Neural crest cell (in vitro differentiated cells): ENCODE data around the gene HOXA3. TPM values are rescaled to one million over a fixed set of nuclear protein-coding genes. Genes with fewer than 3 reads are reported as not detected.

Source experiments
- DNase-seq: peaks from one replicate; pipeline ENCODE4 v3.0.0; 2021; ENCODE audit warnings: low read depth, mixed read lengths, low spot score
- H3K27ac Mint-ChIP-seq: one replicate; pipeline ENCODE4 v1.8.0; 2021; ENCODE audit warnings: mild to moderate bottlenecking, mixed read lengths; ENCODE audit not compliant: unreplicated experiment
- H3K27me3 Mint-ChIP-seq: 2 replicates; pipeline ENCODE4 v1.8.0; 2021; ENCODE audit warnings: low read depth, mild to moderate bottlenecking, mixed read lengths
- H3K36me3 Mint-ChIP-seq: 2 replicates; pipeline ENCODE4 v1.8.0; 2021; ENCODE audit warnings: low read depth, mild to moderate bottlenecking, mixed read lengths
- H3K4me1 Mint-ChIP-seq: 2 replicates; pipeline ENCODE4 v1.8.0; 2021; ENCODE audit warnings: mixed read lengths
- H3K4me3 Mint-ChIP-seq: one replicate; pipeline ENCODE4 v1.8.0; 2021; ENCODE audit warnings: mild to moderate bottlenecking, mixed read lengths
- H3K9me3 Mint-ChIP-seq: 2 replicates; pipeline ENCODE4 v1.8.0; 2021; ENCODE audit warnings: mixed read lengths
- total RNA-seq: library from RNA; stranded (reverse); gene quantifications from 2 replicates; pipeline ENCODE4 v1.2.1, GENCODE V29; 2021
- TF ChIP-seq, protein P1 (sequence below): fragments of 200-600 bp; sonication (generic); conservative IDR thresholded peaks from 2 replicates; pipeline ENCODE4 v1.5.0; 2021; ENCODE audit warnings: antibody characterized with exemption, mild to moderate bottlenecking

HOXA3 gene
- total RNA-seq, 1 donor from 2014 or later, result 10.6 TPM

DNA sequence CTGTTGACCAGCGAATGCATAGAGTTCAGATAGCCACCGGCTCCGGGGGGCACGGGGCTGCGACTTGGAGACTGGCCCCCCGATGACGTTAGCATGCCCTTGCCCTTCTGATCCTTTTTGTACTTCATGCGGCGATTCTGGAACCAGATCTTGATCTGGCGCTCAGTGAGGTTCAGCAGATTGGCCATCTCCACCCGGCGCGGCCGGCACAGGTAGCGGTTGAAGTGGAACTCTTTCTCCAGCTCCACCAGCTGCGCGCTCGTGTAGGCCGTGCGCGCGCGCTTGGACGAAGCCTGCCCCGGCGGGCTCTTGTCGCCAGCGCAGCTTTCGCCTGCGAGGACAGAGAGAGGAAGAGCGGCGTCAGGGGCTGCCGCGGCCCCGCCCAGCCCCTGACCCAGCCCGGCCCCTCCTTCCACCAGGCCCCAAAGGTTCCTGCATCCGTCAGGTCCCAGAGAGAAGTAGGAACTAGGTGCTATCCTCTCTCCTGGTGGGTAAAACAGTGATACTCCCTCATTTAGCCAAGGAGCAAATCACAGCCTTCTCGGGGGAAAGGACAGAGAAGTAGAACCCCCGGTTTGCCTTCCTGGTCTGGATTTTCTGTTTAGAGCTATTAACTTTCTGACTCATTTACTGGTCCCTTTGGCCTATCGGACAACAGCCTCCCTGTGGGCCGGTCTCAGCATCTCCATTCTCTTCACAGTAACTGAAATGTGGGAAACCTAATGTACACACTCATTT, 43.8 kb downstream of the HOXA3 start:
- H3K9me3 Mint-ChIP-seq, result no peaks in the 10 kb centered on the region
- no peak for DNase-seq
- peak overlapping the region; percentile 77 for H3K27ac Mint-ChIP-seq
- peak overlapping the region; percentile 99 for H3K4me3 Mint-ChIP-seq
- H3K36me3 Mint-ChIP-seq, result peaks cover 9% of the 10 kb centered on the region
- H3K4me1 Mint-ChIP-seq, result peaks cover 73% of the 10 kb centered on the region
- H3K27me3 Mint-ChIP-seq, result peaks cover 96% of the 10 kb centered on the region
- TF ChIP-seq, protein P1, sequence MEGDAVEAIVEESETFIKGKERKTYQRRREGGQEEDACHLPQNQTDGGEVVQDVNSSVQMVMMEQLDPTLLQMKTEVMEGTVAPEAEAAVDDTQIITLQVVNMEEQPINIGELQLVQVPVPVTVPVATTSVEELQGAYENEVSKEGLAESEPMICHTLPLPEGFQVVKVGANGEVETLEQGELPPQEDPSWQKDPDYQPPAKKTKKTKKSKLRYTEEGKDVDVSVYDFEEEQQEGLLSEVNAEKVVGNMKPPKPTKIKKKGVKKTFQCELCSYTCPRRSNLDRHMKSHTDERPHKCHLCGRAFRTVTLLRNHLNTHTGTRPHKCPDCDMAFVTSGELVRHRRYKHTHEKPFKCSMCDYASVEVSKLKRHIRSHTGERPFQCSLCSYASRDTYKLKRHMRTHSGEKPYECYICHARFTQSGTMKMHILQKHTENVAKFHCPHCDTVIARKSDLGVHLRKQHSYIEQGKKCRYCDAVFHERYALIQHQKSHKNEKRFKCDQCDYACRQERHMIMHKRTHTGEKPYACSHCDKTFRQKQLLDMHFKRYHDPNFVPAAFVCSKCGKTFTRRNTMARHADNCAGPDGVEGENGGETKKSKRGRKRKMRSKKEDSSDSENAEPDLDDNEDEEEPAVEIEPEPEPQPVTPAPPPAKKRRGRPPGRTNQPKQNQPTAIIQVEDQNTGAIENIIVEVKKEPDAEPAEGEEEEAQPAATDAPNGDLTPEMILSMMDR, result no peak

DNA sequence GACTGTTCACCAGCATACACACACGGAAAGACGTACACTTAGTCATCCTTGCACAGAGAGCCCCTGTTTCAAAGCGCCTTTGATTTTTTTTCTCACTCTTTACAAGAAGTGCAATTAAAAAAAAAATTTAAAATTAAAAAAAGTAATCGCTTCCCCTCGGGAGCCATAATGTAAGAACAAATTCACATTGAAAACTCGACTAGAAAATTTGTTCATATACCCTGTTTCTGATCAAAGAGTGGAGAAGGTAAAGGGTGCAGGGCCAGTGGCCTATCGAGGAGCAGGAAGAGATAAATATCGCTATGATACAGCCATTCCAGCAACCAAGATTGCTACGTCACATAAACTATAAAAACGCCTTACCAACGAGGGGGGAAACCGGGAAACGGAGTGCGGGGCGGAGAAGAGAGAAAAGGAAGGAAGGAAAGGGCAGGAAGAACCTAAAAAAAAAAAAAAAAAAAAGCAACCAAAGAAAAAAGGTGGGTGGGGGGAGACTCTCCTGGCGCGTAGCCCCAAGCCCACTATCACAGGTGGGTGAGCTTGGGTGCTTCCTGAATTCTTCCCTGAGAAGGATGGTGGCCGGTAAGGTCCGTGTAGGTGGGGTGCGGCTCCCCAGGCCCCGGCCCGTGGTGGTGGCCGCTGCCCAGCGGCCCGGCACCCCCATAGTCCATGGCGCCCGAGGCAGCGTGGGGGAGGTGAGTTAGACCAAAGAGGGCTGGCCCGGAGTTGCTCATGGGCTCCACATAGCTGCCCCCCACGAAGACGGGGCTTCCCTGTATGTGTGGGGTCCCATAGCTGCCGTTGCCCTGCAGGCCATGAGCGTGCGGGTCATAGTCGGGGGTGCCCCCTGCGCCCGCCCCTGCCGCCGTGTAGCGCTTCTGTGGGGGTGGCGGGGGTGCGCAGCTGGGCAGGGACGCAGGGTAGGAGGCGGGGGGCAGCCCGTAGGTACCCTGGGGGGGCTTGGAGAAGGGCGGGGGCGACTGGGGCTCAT, 44.7 kb downstream of the HOXA3 start:
- Mint-ChIP-seq H3K27ac (peak overlapping the region; percentile 97), H3K4me3 (peak overlapping the region; percentile 99)

DNA sequence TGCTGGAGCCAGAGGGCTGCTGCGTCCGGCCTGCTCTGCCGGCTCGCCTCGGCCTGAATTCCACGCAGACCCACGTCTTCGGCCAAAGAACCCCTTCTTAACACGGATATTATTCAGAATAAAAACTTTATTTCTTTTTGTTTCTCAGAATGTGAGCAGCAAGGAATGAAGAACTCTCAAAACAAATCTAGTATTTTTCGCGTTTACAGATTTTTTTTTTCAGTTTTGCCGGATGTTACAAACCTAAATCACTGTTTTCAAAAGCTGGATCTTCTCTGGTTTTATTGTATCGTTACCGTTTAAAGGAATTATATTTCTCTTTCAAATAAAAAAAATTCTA, 45.5 kb downstream of the HOXA3 start:
- Mint-ChIP-seq H3K27ac (peak overlapping the region; percentile 97), H3K4me3 (peak overlapping the region; percentile 99), H3K4me1 (peaks cover 81% of the 10 kb centered on the region), H3K36me3 (peaks cover 13% of the 10 kb centered on the region), H3K27me3 (peaks cover 96% of the 10 kb centered on the region), H3K9me3 (no peaks in the 10 kb centered on the region)
- no peak for DNase-seq
- TF ChIP-seq, protein P1, result no peak

More for the DNA sequence above, 44.7 kb downstream of the HOXA3 start:
- peaks cover 97% of the 10 kb centered on the region for H3K27me3 Mint-ChIP-seq
- peaks cover 13% of the 10 kb centered on the region for H3K36me3 Mint-ChIP-seq
- H3K9me3 Mint-ChIP-seq, result no peaks in the 10 kb centered on the region
- DNase-seq, result no peak
- peaks cover 77% of the 10 kb centered on the region for H3K4me1 Mint-ChIP-seq
- TF ChIP-seq, protein P1, result no peak

DNA sequence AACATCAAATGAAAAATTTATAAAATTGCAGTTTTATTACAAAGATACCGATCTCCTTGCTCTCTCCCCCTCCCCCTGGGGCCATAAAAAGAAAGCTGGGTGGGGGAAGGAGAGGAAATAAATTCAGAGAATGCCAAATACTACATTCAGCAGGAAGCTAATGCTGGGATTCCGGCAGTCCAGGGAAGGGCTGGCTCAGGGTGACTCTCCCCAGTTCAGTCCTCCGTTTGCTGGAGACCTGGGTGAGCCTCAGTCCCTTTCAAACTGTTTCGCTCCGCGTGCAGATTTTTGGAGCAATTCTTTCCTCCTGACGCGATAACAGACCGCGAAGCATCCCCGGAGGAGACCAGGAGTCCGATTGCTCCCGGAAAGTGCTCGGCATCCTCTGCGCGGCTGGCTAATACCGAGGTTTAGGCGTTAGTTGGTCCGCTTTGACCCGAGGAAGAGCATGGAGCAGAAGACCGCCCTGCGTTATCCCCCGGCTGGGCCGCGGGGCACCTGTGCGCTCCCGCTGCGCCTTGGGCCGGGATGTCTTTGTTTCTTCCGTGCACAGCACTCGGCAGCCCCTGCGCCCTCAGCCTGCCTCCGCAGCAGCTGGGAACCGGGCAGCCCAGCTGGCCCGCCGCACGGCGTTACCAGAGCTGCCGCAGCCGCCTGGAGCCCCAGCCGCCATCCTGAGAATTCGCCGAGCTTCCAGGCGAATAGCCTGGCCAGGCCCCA, 46.0 kb downstream of the HOXA3 start:
- H3K4me1 Mint-ChIP-seq, result peaks cover 80% of the 10 kb centered on the region
- no peaks in the 10 kb centered on the region for H3K9me3 Mint-ChIP-seq
- no peak for DNase-seq
- TF ChIP-seq, protein P1, result no peak
- peak overlapping the region; percentile 99 for H3K4me3 Mint-ChIP-seq
- peaks cover 17% of the 10 kb centered on the region for H3K36me3 Mint-ChIP-seq
- peaks cover 96% of the 10 kb centered on the region for H3K27me3 Mint-ChIP-seq
- peak overlapping the region; percentile 97 for H3K27ac Mint-ChIP-seq
